NCI-H2171 (cell line): Measurements from ENCODE around the gene SACM1L.
"Not testable (repeated sequence)": the region's sequence is repeated elsewhere in the genome, so short reads cannot be mapped to it uniquely, and the experiment has no call there.

Experiments used
- DNase-seq: peaks from one replicate; lab custom pipeline; 2025; lab: John Stamatoyannopoulos, UW

The SACM1L gene

DNA sequence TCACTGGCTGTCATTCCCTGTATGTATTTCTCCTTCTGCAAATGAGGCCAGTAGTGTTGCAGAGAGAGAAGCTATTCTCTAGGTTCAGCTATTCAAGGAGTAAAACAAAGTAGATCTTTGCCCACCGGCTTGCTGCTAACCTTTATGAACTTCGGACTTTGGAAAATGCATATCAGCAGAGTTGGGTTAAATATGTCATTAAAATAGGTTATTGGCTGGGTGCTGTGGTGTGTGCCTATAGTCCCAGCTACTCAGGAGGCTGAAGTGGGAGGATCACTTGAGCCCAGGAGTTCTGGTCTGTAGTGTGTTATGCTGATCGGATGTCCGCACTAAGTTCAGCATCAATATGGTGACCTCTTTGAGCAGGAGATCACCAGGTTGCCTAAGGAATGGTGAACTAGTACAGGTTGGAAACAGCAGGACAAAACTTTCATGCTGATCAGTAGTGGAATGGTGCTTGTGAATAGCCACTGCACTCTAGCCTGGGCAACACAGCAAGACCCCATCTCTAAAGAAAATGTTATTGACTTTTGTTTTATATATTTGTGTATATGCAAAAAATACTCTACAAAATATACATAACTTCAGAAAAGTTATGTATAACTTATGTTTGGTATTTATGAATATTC is 53.4 kb downstream of the SACM1L start:
- no peak for DNase-seq

DNA sequence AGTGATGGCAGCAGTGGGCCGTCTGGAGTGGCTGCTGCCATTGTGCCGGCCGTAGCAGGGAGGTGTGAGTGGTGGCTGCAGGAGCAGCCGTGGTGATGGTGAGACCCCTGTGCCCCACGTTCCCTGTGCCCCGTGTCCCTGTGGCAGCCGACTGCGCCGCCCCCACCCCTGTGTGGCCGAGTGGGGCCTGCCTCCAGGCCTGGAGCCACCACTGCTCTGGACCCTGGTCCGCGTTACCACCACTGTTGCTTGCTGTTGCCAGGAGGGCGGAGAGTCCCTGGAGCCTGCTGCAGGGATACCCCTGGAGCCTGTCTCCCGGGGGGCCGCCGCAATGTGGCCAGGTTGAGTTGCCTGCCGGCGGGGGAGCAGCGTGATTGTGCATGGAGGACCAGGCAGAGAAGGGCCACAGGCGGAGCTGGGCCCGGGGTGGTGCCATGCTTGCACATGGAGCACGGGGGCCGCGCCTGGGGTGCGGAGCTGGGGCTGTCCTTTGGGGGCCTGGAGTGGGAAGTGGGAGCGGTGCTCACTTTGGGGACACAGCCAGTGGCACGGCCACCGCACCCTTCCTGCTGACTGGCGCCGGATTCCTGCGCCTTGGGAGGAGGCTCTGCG is 57.1 kb downstream of the SACM1L start:
- no peak for DNase-seq

GRCh38 chr3:45746777-45747622 is 57.8 kb downstream of the SACM1L start:
- no peak for DNase-seq

DNA sequence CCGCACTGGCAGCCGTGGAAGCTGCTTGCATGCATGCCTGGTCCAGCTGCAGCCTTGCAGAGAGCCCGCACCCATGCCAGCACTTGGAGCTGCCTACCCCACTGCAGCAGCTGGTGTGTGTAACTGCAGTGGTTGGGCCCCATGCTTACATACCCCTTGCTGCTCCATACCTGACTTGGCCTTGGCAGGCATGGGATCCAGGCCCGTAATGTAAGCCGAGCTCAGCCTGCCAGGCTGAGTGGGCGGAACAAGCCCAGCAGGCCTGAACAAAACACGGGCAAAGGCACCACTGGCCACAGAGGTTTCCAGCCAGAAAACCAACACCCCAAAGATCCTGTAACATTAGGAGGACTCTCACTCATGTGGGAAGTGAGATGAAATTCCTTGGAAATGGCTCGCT is 58.9 kb downstream of the SACM1L start:
- no peak for DNase-seq

DNA sequence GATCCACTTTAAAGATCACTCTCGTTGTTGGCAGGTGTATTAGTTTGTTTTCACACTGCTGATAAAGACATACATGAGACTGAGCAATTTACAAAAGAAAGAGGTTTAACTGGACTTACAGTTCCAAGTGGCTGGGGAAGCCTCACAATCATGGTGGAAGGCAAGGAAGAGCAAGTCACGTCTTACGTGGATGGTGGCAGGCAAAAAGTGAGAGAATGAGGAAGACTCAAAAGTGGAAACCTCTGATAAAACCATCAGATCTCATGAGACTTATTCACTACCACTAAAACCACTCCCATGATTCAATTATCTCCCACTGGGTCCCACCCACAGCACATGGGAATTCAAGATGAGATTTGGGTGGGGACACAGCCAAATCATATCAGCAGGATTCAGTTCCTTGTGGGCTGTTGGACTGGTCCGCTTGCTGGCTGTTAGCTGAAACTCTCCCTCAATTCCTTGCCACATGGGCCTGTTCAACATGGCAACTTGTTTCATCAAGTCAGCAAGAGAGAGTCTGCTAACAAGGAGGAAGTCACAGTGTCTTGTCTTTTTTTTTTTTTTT is 59.9 kb downstream of the SACM1L start:
- DNase-seq = not testable (repeated sequence)

GRCh38 chr3:45749880-45750279 is 60.7 kb downstream of the SACM1L start:
- no peak for DNase-seq

GRCh38 chr3:45751537-45752242 is 62.5 kb downstream of the SACM1L start:
- no peak for DNase-seq

- no peak for DNase-seq
These were observed 63.9 kb downstream of the SACM1L start for GRCh38 chr3:45753095-45753494.

DNA sequence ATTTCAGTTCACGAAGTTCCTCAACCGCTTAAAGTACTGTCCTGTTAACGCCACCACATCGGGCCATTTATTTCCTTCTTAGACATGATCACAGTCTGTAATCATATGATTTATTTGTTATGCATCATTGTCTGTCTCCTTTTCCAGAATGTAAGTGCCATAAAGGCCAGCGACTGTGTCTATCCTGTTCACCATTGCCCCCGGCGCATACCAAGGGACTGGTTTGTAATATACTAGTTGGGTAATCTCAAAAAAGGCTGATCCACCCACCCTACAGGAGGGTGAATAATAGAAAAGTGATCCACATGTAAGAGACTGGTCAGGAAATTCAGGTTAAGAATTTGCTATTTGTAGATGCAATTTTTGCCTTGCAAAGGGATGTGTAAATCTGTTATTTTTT is 65.3 kb downstream of the SACM1L start:
- no peak for DNase-seq

GRCh38 chr3:45756055-45756454 is 66.9 kb downstream of the SACM1L start:
- no peak for DNase-seq

DNA sequence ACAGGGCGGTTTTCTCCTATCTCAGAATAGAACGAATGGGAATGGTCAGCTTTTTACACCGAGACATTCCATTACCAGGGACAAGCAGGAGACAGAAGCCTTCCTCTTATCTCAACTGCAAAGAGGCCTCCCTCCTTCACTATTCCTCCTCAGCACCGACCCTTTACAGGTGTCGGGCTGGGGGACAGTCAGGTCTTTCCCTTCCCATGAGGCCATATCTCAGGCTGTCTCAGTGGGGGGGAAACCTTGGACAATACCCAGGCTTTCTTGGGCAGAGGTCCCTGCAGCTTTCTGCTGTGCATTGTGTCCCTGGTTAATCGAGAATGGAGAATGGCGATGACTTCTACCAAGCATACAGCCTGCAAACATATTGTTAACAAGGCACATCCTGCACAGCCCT is 67.9 kb downstream of the SACM1L start:
- not testable (repeated sequence) for DNase-seq

- no peak for DNase-seq
These were observed 69.7 kb downstream of the SACM1L start for GRCh38 chr3:45758871-45759270.

GRCh38 chr3:45759851-45760250 is 70.7 kb downstream of the SACM1L start:
- no peak for DNase-seq

GRCh38 chr3:45760878-45761711 is 71.9 kb downstream of the SACM1L start:
- DNase-seq = no peak

DNA sequence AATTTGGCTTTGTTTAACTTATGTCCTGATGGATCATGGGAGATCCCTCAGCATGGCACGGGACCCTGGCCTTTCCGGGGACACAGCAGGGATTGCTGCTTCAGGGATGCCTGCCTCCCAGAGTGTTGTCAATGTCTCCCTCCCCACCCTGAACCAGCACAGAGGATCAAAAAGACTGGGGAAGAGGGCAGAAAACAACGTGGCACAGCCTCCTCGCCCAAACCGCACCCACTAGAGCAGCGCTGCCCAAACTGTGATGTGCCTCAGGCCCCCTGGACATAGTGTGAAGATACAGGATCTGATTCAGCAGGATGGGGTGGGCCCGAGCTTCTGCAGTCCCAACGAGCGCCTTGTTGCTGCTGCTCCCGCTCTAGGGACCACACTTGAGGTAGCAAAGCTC is 72.6 kb downstream of the SACM1L start:
- DNase-seq = no peak

- DNase-seq = no peak
These were observed 73.6 kb downstream of the SACM1L start for GRCh38 chr3:45762647-45763302.

- DNase-seq = no peak
These were observed 74.1 kb downstream of the SACM1L start for GRCh38 chr3:45763303-45763675.

DNA sequence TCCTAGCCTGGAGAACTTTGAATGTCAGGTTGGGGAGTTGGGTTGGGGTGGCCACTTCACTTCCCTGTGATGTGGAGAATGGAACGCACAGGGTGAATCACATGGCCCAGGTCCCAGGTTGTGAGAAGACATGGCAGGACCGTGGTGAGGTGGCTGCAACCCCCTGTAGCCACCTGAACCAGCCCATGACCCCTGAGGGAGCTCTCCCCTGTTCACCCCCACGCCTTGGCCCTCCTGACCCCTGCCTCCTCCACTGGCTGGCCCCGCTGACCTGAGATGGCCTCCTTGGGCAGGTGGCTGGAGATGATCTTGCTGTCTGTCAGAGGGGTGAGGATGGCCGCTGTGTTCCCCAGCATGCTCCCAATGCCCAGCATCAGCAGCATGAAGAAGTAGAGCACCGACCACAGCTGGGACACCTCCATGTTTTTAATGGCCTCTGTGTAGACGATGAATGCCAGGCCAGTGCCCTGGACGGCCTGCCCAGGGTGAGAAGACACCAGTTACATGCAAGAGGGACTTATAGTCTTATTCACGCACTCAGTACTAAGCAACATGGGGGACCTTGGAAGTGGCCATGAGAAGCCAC is 76.2 kb downstream of the SACM1L start:
- no peak for DNase-seq

- no peak for DNase-seq
These were observed 76.8 kb downstream of the SACM1L start for GRCh38 chr3:45765958-45766357.

- no peak for DNase-seq
These were observed 82.1 kb downstream of the SACM1L start for GRCh38 chr3:45771166-45771775.
